ENCODE results near the gene RARRES2.
A peak's percentile ranks its signal among the peaks of the same experiment; 100 is the strongest.

The RARRES2 gene

DNA sequence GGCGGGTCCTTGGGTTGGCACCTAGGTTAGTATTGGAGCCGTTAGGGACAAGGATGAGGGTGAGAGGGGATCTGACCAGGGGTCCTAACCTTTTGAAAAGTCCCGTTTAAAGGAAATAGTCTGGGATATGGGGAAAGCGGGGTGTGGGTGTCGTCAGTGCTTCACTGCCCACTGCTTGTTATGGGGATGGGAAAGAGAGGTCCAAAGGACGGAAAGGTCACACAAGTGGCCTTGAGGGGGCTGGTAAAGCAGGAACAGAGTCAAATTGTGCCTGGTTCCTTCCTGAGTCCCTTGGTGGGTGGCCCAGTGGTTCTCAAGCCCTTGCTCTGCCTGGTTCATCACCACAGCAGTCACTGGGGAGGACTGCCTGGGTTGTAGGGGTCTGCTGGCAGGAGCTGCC lies 35.1 kb upstream of the RARRES2 start:
- DNase-seq, result no peak

DNA sequence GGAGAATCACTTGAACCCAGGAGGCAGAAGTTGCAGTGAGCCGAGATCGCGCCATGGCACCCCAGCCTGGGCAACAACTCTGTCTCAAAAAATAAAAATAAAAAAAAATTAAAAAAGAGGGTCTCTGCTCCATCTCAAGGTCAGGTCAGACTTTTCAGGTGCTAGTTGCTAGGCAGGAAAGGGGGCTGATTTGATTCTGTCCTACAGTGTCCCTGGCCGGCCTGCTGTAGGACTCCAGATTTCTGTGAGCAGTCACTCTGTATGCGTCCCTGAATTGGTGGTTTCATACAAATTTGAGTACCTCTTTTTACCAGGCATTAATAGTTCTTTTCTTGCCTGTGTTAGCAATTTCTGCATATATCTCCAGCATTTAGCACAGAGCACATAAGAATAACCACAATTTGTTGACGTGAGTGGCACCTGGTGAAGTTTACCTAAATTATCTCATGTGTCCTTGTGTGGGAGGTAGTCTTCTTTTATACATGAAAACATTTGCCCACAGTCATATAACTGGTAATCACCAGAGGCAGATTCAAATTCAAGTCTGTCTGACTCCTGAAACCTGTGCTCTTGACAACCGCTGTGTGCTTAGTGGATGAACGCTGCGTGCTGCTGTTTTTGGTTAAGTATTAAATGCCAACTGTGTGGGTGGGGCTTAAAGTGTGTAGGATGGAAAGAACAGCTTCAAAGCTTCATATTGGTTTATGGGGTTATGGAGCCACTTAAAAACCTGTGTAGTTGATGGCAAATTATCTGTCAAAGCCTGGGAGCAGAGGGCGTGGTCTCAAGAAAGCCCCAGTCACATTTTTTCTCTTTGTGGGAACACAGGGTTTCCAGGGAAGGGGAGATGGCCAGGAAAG lies 34.5 kb upstream of the RARRES2 start:
- no peak for DNase-seq

DNA sequence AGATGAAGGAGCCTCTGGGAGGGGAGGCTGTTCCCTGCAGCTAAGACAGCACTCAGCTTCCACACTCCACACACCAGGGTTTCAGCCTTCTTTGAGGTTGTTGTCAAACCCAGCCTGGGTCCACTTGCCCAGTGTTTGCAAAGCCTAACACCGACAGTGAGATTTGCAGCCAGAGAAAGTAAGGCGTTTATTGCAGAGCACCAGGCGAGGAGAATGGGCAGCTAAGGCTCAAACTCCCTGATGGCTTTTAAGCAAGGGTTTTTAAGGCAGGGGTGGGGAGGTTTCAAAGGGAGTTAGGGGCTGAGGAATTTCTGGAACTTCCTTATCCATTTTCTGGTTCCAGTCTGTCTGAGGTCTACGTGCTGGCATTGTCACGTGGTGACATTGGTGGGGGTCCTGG lies 33.0 kb upstream of the RARRES2 start:
- no peak for DNase-seq

DNA sequence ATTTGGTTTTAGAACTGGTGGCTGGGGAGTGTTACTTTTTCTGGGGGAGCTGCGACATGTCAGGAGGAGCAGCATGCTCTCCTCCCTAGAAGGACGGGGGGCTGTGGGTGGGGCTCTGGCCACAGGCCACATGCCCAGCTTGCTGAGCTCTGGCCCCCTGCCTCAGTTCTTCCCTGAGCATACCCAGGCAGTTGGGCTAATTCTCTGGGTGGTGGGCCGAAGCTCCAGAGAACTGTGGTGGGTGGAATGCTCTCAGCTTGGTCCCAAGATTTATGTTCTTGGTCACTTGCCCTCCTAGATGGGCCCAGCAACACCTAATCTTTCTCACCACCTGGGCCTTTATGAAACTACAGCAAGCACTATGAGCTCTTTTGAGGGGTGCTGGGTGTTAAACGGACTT lies 32.6 kb upstream of the RARRES2 start:
- DNase-seq, result no peak

DNA sequence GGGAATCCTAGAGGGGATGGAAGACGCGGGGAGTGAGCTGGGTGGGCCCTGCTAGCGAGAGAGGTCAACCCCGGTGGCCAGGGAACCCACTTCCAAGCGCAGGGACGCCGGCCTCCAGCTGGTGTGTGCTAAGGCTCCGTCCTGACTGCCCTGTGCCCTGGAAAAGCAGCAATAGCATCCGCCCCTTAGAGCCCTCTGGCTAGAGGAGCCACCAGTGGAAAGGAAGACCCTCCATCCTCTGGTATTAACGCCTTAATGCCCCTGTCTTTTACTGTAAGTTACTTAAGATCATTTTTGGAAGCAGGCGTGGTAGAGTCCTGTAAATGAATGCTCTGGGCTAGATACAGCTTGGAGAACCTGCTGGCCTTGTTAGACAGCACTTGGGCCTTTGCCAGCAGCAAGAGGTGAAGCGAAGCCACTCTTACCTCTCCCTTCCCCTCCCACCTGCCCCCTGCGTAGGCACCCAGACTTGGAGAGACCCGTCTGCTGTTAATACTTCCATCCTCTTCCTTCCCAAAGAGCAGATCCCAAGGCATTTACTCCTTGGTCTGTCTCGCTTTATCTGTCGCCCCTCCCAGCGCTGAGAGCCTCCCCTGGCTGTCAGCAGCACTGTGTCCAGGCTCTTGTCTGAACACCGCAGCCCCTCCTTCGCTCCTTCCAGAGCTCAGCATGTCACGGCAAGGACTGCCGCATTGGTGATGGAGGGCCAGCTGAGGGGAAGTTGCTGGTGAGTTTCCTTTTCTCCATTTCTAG lies 31.8 kb upstream of the RARRES2 start:
- no peak for DNase-seq

DNA sequence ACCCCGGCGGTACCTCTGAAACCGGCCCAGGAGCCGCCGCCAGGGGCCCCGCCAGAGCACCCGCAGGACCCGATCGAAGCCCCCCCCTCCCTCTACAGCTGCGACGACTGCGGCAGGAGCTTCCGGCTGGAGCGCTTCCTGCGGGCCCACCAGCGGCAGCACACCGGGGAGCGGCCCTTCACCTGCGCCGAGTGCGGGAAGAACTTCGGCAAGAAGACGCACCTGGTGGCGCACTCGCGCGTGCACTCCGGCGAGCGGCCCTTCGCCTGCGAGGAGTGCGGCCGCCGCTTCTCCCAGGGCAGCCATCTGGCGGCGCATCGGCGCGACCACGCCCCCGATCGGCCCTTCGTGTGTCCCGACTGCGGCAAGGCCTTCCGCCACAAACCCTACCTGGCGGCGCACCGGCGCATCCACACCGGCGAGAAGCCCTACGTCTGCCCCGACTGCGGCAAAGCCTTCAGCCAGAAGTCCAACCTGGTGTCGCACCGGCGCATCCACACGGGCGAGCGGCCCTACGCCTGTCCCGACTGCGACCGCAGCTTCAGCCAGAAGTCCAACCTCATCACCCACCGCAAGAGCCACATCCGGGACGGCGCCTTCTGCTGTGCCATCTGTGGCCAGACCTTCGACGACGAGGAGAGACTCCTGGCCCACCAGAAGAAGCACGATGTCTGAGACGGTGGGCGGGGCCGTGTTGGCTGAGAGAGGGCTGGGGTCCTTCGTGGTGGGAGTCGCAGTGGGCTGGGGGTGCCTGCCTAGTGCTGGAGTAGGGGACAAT lies 31.0 kb upstream of the RARRES2 start:
- no peak for DNase-seq

DNA sequence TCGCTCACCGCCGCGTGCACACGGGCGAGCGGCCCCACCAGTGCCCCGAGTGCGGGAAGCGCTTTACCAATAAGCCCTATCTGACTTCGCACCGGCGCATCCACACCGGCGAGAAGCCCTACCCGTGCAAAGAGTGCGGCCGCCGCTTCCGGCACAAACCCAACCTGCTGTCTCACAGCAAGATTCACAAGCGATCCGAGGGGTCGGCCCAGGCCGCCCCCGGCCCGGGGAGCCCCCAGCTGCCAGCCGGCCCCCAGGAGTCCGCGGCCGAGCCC lies 30.5 kb upstream of the RARRES2 start:
- no peak for DNase-seq

DNA sequence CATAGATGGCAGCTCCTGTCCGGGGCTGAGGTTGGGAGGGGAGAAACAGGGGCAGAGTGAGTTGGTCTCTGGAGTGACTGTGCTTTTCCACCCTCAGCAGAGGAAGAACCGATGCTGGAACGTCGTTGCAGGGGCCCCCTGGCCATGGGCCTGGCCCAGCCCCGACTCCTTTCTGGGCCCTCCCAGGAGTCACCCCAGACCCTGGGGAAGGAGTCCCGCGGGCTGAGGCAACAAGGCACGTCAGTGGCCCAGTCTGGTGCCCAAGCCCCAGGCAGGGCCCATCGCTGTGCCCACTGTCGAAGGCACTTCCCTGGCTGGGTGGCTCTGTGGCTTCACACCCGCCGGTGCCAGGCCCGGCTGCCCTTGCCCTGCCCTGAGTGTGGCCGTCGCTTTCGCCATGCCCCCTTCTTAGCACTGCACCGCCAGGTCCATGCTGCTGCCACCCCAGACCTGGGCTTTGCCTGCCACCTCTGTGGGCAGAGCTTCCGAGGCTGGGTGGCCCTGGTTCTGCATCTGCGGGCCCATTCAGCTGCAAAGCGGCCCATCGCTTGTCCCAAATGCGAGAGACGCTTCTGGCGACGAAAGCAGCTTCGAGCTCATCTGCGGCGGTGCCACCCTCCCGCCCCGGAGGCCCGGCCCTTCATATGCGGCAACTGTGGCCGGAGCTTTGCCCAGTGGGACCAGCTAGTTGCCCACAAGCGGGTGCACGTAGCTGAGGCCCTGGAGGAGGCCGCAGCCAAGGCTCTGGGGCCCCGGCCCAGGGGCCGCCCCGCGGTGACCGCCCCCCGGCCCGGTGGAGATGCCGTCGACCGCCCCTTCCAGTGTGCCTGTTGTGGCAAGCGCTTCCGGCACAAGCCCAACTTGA lies 29.9 kb upstream of the RARRES2 start:
- DNase-seq, result no peak

DNA sequence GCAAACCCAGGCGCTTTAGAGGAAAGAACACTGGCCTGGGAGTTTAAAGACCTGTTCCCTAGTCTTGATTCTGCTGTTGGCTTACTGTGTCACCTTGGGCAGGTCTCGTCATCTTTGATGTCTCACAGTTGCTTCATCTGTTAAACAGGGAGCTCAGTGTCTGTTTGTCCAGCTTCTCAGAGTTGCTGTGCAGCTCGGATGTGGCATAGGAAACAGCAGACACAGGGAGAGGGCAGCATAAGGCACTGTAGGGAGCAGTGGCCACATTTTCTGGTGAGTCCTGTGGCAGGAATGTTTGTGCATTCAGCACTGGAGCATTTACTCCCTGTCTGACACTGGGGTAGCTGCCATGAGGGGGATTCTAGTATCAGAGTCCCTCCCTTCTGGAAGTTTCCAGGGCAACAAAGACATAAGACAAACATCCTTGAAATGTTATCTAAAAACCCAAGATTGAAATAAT lies 29.2 kb upstream of the RARRES2 start:
- no peak for DNase-seq

DNA sequence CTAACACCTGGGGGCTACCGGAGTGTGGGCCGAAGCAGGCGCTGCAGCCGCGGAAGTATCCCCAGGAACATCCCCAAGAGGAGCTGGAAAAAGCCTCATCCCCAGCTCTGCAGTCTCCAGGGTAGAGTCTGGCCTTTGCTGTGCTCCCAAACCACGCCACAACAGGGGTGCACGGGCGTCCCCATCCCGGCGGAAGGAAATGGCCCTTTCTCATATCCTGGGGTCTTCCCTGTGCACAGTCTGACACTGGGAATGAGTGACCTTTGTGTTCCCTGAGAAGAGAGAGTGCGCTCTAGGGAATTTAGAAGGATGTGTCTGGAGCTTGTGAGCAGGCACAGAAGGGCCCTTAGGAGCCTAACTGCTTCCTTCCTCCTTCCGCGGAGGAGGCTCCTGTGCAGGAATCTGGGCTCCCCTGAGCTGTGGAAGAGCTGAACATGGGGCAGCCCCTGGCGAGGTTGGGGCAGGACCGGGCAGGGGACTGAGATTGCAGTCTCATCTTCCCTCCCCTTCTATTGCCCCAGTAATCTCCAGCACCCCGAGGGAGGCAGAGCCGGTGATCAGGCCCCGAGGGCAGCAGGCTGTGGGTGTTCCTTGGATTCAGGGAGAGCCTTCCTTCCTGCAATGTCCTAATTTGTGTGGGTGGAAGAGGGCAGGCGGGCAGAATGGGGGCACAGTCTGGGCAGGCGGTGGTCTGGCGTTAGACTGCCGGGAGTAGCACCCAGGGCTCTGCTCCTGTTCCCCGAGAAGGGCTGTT lies 28.5 kb upstream of the RARRES2 start:
- DNase-seq, result no peak

DNA sequence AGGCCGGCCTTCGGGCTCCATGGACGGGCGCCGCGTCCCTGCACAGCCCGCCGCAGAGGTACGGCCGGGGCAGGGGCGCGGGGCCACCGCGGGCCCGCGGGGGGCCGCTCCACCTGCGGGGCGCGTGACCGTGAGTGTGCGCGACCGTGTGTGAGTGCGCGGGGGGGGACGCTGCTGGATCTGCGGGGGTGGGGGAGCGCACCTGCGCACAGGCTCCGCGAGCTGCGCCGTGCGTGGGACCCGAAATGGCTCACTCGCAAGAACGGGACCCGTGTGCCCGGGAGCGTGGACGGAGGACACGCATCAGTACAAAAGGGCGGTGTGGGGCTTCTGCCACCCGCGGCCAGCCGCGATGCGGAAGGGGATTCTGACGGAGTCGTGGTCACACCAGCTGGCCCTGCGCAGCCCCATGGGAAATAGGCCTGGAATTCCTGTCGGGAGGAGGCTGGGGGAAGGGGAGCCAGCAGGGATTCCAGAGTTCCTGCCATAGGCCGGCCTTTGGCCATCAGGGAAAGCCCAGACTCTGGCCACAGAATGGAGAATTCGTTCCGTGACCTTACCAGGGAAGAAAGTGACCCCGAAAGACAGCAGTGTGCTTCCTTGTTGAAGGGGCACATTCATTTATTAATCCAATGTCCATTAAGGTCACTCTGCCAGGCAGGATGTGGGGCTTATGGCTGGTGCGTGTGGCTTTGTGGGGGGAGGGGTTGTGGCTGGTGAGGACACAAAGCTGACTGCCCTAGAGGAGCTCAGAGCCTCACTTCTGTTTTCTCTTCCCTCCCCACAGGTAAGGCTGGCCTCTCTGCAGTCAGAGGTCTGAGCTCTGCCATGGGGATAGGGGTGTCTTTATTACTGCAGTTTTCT lies 27.7 kb upstream of the RARRES2 start:
- DNase-seq, result peak; percentile 68

DNA sequence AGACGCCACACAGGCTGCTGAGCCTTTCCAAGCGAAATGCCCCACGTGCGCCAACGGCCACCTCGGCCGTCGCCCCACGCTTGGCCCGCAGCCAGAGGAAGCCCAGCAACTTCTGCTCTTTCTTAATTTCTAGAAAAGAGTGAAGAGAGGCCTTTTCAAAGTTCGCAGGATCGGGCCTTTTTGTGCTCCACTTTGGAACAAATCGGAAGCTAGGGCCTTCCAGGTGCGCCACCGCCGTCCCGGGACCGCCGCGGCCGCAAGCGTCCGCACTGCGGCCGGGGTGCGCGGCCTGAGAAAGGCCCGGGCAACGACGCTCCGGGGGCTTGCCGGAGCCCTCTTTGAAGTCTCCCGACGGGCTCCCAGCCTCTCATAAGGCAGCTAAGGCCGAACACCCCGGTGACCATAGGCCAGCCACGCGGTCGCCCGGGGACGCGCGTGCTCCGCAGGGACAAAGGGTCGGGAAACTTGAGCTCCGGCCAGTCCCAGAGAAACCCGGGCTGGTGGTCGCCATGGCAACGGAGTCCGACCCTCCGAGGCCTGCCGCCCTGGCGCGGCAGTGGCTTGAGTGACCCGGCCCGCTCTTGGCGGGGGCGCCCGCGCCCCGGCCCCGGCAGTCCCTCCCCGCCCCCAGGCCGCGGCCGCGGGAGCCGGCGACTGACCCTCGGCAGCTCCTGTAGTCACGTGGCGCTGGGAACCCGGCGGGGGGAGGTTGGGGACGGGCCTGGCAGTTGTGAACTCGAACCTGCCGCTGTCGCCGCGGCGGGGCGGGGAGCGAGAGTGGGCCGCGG lies 26.9 kb upstream of the RARRES2 start, which contains the start of gene REPIN1:
Gene REPIN1, plus strand, starts transcription at position 727 of the 788 bp plus-strand sequence. CDS start 890 bp downstream, outside the sequence.
- DNase-seq, result peak; percentile 86

DNA sequence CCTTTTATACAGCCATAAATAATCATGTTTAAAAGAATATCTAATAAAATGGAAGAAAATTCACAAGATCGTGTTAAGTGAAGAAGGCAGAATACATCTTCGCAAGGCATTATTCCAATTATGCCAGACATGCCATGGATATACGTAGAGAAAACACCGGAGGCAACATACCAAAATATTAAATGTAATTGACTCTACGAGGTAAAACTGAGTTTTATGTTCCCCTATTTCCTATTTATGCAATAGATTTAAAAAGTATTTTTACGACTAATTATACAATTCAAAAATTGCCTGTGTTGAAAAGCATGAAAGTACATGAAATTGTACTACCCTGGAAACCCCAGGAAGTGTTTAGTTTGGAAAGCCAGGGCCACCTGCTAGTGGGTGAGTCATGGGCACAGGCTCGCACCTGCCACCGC lies 26.3 kb upstream of the RARRES2 start:
- DNase-seq, result no peak

DNA sequence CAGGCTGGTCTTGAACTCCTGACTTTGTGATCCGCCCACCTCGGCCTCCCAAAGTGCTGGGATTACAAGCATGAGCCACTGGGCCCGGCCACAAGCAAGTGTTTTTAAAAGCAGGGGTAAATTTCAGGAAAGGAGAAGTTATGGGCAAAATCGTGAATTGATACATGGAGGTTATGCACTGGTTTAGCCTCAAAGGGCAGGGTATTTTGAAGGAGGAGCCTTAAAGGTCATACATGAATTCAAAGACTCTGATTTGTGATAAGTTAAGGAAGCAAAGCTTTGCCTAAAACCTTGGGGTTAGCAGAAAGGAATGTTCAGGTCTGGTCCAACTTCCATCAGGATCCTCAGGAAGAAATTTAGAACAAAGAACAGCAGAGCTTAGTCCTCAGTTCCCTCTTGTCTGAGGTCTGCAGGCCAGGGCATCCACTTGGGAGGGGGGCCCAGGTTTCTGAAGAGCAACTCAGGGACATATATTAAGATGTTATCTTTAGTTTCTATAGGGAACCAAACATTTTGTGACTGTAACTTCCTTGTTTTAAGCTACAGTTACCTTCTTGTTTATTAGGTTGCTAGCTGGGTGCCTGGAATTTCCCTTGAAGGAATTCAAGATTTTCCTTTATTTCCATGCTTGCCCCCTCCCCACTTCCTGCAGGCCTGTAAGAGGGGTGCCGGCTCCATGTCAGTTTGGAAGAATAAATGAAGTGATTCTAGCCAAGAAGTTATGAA lies 24.4 kb upstream of the RARRES2 start:
- peak; percentile 64 for DNase-seq

DNA sequence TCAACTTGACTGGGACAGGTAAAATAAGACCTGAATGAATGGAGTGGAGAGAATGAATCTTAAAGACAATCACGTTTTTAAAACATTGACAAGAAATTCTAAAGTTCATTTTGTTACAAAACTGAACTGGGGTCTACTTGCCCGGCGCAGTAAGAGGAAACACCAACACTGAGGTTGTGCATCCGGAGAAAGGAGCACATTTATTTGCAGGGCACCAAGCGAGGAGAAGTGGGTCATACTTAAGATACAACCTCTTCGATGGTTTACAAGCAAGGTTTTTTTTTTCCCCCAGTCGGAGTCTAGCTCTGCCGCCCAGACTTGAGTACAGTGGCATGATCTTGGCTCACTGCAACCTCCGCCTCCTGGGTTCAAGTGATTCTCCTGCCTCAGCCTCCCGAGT lies 23.8 kb upstream of the RARRES2 start:
- no peak for DNase-seq

DNA sequence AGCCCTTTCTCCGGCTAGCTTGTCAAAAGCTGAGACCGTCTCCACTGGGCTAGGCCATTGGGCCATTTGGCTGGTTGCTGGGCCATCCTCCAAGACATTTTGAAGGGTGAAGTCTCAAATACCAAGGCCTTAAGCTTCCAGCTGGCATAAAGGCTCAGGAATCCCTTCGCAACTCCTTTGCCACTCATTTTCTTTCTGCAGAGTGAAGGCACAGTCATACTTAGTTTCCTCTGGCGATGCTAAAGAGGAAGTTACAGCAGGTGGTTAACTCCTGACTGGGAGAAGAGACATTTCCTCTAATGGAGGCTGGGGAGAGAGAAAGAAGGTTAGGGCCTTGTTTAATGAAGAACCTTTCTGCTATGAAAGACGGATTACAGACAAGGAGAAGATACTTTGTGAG lies 22.4 kb upstream of the RARRES2 start:
- DNase-seq, result no peak

DNA sequence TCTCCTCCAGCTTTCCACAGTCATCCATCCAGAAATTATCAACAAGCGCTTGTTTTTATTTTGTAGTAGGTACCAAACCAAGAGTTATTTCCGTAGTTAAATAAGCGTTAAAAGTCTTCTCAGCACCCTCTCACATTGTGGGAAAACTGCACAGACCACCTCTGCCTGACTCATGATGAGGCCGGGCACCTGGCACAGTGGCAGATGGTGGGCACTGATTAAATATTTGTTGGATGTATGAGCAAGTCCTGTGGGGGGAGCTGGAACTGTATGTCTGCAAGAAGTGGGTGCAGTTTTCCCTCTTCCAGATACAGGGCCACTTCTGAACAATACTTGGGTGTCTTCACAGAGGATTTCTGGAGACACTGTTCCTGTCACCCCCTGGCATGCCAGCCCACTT lies 21.9 kb upstream of the RARRES2 start:
- no peak for DNase-seq

DNA sequence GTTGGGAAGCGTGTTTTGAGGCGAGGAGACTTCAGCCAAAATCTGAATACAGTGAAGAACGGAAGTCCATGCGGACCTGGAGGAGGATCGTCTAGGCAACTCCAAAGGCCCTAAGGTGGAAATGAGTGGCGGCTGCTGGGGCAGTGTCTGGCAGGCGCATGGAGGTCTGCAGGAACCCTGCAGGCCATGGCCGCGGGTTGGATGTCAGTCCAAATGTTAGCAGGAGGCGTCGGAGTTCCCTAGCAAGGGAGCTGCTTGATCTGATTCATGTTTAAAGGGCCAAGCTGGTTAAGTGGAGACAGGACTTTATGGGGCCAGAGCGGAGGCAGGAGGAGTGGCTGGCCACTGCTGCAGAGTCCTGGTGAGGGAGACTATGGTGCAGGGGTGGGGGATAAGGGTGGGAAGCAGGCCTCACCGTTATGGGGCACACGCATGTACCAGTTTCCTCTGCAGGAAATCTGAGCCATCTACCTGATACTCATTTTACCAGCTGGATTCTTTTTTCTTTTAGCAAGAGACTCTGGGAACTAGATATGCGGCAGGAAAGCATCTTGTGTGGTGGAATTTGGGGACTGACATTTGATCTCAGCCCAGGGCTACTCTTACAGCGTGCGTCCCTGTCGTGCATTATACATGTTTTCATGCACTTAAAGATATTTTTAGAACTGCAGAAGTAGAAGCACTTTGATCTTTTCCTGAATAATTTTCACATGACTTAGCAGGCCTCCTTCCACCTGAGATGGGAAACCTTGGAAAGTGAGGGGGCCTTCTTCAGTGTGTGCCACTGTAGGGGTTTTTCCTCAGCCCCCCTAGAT lies 20.6 kb upstream of the RARRES2 start:
- no peak for DNase-seq

All from CD4-positive, alpha-beta T cell treated with Interleukin-15 for 1 hour (primary cell).